ENCODE data around the gene AR. TPM values are rescaled to one million over a fixed set of nuclear protein-coding genes. Genes with fewer than 3 reads are reported as not detected.

Gene AR
- total RNA-seq (2014; rRNA removed; shearing (Covaris generic)) = not detected in 2 replicates

DNA sequence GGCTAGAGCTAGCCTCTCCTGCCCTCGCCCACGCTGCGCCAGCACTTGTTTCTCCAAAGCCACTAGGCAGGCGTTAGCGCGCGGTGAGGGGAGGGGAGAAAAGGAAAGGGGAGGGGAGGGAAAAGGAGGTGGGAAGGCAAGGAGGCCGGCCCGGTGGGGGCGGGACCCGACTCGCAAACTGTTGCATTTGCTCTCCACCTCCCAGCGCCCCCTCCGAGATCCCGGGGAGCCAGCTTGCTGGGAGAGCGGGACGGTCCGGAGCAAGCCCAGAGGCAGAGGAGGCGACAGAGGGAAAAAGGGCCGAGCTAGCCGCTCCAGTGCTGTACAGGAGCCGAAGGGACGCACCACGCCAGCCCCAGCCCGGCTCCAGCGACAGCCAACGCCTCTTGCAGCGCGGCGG, at the start of gene AR:
Gene AR, plus strand, starts transcription at position 204 of the 400 bp plus-strand sequence. CDS start 1,126 bp downstream, outside the sequence.
- in situ Hi-C loops (cut with HindIII; ENCODE audit: low sequenced_read_pairs) = no loop called here
- no peak for DNase-seq (ENCODE audit: low spot score)

DNA sequence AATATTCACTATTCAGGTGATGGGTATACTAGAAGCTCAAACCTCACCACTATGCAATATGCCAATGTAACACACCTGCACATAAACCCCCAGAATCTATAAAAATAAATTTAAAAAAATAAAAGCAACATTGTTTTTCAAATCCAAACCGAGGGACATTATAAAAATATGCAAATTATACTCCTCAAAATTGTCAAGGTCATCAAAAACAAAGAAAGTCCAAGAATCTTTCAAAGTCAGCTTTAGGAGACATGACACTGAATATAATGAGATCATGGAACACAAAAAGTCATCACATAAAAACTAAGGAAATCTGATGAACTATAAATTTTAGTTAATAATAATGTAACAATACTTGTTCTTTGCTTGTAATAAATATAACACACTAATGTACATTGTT, 43.2 kb upstream of the AR start:
- no peak for DNase-seq (ENCODE audit: low spot score)
- in situ Hi-C loops (cut with HindIII; ENCODE audit: low sequenced_read_pairs) = no loop called here

- no peak for DNase-seq (ENCODE audit: low spot score)
Measured at GRCh38 chrX:67503004-67503403, 40.8 kb upstream of the AR start.

DNA sequence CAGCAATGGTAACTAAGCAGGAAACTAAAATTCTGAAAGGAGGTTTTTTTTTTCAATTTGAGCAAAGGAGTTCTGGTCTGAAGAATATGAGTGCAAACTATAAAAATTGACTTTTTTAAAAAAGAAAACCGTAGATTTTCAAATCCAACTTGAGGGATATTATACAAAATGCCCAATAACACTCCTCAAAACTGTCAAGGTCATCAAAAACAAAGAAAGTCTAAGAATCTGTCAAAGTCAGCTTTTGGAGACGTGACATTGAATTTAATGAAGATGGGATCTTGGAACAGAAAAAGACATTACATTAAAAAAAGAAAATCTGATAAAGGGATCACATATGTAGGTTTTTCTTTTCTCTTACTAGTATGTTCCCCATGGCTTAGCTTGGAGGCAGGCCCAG, 40.4 kb upstream of the AR start:
- no peak for DNase-seq (ENCODE audit: low spot score)
- in situ Hi-C loops (cut with HindIII; ENCODE audit: low sequenced_read_pairs) = no loop called here

More at GRCh38 chrX:67503004-67503403, 40.8 kb upstream of the AR start:
- in situ Hi-C loops (cut with HindIII; ENCODE audit: low sequenced_read_pairs) = no loop called here

DNA sequence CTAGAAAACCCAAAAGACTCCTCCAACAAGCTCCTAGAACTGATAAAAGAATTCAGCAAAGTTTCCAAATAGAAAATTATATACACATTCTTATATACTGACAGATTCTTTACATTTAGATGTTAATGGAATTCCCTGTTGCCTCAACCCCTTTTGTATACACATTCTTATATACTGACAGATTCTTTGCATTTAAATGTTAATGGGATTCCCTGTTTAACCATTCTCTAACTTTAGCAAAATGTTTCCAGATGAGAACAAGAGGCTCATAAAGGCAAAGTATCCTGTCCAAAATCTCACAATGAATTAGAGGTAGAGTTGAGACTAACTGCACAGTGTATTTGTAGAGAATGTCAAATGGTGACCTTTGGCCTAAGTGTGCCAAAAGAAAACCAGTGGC, 23.1 kb upstream of the AR start:
- in situ Hi-C loops (cut with HindIII; ENCODE audit: low sequenced_read_pairs) = no loop called here

GRCh38 chrX:67523002-67523681, 20.7 kb upstream of the AR start:
- in situ Hi-C loops (cut with HindIII; ENCODE audit: low sequenced_read_pairs) = no loop called here
- no peak for DNase-seq (ENCODE audit: low spot score)

More for the DNA sequence above, 23.1 kb upstream of the AR start:
- DNase-seq (ENCODE audit: low spot score) = no peak

GRCh38 chrX:67523932-67524331, 19.9 kb upstream of the AR start:
- in situ Hi-C loops (cut with HindIII; ENCODE audit: low sequenced_read_pairs) = no loop called here

GRCh38 chrX:67524428-67524827, 19.4 kb upstream of the AR start:
- no peak for DNase-seq (ENCODE audit: low spot score)
- in situ Hi-C loops (cut with HindIII; ENCODE audit: low sequenced_read_pairs) = no loop called here

More at GRCh38 chrX:67523932-67524331, 19.9 kb upstream of the AR start:
- DNase-seq (ENCODE audit: low spot score) = no peak

- in situ Hi-C loops (cut with HindIII; ENCODE audit: low sequenced_read_pairs) = no loop called here
Measured at GRCh38 chrX:67524950-67525691, 18.7 kb upstream of the AR start.

GRCh38 chrX:67536564-67536963, 7.3 kb upstream of the AR start:
- in situ Hi-C loops (cut with HindIII; ENCODE audit: low sequenced_read_pairs) = no loop called here
- DNase-seq (ENCODE audit: low spot score) = no peak

More at GRCh38 chrX:67524950-67525691, 18.7 kb upstream of the AR start:
- DNase-seq (ENCODE audit: low spot score) = no peak

DNA sequence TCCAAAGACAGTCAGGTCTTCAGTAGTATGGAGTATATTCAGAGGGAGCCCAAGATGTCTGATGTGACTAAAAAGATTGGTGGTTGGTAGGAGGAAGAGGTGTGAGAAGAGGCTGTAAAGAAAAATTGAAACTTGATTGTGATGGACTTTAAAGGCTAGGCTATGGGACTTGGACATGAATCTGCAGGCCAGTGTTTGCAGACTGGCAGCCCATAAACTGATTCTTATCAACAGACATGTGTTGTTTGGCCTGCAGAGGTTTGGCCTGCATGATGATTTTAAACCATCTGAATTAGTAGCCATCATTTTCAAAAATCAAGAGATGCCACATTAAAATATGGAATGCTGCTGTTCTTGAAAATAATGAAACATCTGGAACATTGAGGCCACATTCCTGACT, 5.4 kb upstream of the AR start:
- DNase-seq (ENCODE audit: low spot score) = no peak
- in situ Hi-C loops (cut with HindIII; ENCODE audit: low sequenced_read_pairs) = no loop called here

GRCh38 chrX:67544281-67545035, 637 bp downstream of the AR start:
- in situ Hi-C loops (cut with HindIII; ENCODE audit: low sequenced_read_pairs) = no loop called here
- no peak for DNase-seq (ENCODE audit: low spot score)

- no peak for DNase-seq (ENCODE audit: low spot score)
- in situ Hi-C loops (cut with HindIII; ENCODE audit: low sequenced_read_pairs) = no loop called here
Measured at GRCh38 chrX:67545036-67545821, 1.4 kb downstream of the AR start.

GRCh38 chrX:67545893-67546495, 2.2 kb downstream of the AR start:
- in situ Hi-C loops (cut with HindIII; ENCODE audit: low sequenced_read_pairs) = no loop called here
- DNase-seq (ENCODE audit: low spot score) = no peak

- no peak for DNase-seq (ENCODE audit: low spot score)
- in situ Hi-C loops (cut with HindIII; ENCODE audit: low sequenced_read_pairs) = no loop called here
Measured at GRCh38 chrX:67546496-67547423, 2.9 kb downstream of the AR start.

DNA sequence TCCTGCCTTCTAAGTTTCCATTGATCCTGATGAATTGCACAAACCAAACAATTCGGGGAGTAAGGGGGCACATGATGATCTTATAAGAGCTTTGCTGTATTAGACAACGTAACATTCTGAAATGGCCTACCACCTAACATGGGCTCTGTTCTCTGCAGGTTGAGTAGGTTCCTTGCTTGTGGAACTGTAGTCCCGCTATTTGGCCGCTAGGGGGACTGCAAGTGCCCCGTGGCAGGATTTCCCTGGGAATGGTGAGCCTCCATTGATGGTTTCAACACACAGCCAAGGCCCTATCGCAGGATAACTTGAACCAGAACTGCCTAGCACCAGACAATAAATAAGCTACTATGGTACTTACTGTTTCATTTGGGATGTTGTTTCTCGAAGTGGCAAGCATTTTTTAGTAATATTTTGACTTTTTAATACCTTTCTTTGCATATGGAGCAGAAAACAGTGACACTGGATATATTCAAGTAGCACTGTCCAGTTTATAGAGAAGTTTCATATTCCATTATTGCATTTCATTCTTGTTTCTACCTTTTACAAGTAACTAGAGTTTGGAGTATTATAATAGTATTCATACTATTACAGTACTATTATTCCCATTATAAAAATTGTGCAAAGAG, 11.9 kb downstream of the AR start:
- no peak for DNase-seq (ENCODE audit: low spot score)
- in situ Hi-C loops (cut with HindIII; ENCODE audit: low sequenced_read_pairs) = no loop called here

DNA sequence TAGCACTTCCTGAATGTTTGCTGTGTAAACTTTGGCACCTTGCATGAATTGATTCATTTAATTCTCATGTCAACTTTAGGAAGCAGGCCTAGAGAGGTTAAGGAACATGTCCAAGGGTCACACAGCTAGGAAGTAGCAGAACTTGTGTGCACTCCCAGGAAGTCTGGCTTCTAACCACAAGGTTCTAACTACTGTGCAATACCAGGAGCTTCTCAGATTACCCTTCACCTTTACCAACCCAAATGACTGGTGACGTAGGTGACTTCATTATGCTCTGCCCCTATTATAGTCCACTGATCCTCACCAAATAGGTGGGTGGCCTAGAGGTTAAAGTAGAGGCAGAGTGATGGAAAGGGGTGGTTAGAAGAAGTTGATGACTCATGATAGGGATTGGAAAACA, 14.4 kb downstream of the AR start:
- DNase-seq (ENCODE audit: low spot score) = no peak
- in situ Hi-C loops (cut with HindIII; ENCODE audit: low sequenced_read_pairs) = no loop called here
